GM19455 (cell line): Measurements from ENCODE around the gene KAT2A.

Source experiments
- ATAC-seq: cut with Tn5 transposase; IDR thresholded peaks from one replicate; pipeline ENCODE4 v1.9.1; 2021; ENCODE audit not compliant: unreplicated experiment

The KAT2A gene

DNA sequence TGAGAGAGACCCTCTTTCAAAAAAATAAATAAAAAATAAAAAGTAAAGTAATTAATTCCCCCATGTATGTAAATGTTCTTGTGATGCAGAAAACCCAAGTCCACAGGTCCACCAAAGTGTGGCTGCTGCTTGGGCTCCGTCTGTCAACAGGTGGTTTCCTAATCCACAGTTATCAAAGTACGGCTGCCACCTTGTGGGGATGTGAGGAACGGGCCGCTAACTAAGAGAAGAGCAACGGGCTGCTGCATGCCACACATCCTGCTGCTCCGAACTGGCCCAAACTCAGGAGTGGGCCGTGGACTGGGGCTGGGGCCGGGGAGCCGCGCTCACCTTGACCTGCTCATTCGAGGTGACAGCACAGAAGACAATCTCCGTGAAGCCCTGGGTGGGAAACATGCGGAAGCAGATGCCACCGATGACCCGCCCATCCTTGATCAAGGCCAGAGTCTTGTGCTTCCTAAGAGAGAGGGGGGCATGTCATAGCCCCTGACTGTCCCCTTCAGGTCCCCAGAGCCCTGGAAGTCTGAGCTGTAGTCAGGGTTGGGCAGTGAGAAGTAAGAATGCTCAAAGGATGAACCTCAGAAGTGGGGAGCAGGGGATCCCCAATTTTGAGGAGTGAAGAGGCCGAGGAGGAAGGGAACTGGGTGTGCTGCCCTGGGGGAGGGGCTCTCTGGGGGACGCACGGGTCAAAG is 4.3 kb downstream of the KAT2A start:
- no peak for ATAC-seq

DNA sequence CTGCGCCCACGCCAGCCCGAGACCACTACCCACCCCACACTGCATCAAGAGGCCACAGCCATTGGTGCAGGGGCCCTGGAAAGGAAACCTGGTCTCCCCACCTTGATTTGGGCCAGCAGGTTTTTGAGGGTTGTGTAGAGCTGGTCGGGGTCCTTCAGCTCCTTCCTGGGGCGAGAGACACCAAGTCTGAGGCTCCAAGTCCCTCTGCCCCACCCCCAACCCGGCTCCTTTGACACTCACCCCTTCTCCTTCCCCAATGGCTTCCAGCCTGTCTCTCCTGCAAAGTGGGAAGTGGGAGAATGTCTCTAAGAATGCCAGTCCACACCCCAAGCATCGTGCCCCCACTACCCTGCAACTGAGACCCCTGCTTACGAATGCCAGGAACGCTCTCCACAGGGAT is 7.0 kb downstream of the KAT2A start:
- no peak for ATAC-seq

DNA sequence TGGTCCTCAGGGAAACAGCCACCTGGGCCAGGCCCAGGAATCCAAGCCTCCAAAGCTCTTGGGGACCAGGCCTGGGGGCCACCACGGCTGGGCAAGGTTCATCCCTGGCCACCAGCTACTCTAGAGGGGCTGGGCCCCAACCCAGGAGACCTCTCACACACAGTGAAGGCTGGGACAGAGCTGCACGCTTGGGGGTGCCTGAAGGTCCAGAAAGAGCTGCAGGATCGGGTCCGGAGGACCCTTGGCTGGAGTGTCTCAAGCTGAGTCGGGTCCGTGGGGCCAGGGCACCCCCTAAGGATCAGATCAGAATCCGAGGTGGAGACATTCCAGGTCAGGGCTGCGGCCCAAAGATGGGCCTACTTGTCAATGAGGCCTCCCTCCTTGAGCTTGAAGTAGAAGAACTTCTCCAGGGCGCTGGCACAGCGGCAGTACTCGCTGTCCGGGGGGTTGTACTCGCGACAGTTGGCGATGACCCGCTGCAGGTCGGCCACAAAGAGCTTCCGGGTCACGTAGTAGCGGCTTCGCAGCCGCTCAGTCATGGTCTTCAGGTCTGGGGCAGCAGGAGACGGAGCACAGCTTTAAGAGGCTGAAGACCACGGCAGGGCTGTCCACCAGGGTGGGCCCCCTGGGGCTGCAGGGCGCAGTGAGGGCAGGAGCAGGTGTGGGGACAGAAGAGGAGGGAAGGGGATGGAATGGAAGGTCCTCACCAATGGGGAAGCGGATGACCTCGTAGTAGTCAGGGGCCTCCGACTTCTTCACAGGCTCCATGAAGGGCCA is 7.7 kb downstream of the KAT2A start:
- ATAC-seq = no peak

DNA sequence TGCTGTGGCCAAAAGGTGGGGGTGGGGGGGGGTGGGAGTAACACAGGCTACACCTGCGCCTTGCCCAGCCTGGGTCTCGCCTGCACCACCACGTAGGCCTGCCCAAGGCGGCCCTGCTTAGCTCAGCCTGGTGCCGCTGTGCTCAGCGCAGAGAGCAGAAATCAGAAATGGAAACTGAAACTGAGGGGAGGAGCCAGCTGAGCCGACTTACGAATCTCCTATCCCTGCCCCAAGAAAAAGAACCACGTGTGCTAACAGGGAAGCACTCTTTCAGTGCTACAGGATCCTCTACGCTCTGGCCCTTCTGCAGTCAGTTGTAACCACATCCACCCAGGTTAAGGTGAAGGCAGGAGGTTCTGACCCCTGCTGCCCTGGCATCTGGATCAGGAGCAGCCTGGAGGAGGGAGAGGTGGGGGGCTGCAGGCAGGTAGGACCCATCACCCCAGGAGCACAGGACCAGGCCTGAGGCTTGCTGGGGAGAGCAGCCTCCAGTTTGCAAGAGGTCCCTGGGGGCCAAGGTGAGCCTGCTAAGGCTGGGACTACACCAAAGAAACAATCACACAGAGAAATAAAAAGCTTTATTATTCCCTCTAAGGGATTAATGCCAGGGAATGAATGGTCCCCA is 8.5 kb downstream of the KAT2A start, which contains the start of gene DHX58:
Gene DHX58, minus strand, starts transcription at position 163 of the 625 bp plus-strand sequence. CDS start 822 bp downstream, outside the sequence.
- peak; percentile 67 for ATAC-seq

DNA sequence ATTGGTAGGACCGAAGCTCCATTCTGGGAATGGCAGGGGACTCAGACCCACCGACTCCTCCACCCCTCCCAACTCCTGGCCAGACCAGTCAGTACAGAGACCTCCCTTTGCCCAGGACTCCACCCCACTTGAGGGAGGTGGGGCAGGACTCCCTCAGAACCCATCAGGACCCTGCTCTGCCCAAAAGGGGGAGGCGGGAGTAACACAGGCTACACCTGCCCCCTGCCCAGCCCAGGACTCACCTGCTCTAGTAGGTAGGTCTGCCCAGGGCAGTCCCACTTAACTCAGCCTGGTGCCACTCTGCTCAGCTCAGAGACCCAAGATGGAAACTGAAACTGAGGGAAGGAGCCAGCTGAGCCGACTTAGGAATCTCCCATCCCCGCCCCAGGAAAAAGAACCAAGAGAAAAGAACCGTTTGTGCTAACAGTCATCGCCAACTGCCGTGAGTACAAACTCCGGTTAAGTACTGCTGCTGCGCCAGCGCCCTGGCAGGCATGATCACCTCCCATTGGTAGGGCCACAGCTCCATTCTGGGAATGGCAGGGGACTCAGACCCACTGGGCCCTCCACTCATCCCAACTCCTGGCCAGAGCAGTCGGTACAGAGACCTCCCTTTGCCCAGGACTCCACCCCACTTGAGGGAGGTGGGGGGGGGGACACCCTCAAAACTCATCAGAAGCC is 9.2 kb downstream of the KAT2A start:
- ATAC-seq = peak; percentile 8

DNA sequence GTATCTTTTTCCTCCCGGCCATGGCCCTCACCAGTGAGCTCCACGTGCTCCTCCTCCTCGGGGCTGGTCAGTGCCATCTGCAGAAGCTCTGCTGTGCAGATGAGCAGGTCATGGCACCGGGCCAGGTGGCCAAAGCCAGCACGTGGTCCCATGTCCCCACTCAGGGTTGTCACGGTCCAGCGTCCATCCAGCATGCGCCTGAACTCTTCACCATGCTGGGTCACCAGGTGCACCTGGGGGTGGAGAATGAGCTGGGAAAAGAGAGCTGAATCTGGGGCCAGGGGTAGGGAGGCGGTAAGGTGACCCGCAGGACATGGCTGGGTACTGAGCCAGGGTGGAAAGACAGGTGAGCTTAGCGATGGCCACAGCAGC is 9.9 kb downstream of the KAT2A start:
- ATAC-seq = no peak

DNA sequence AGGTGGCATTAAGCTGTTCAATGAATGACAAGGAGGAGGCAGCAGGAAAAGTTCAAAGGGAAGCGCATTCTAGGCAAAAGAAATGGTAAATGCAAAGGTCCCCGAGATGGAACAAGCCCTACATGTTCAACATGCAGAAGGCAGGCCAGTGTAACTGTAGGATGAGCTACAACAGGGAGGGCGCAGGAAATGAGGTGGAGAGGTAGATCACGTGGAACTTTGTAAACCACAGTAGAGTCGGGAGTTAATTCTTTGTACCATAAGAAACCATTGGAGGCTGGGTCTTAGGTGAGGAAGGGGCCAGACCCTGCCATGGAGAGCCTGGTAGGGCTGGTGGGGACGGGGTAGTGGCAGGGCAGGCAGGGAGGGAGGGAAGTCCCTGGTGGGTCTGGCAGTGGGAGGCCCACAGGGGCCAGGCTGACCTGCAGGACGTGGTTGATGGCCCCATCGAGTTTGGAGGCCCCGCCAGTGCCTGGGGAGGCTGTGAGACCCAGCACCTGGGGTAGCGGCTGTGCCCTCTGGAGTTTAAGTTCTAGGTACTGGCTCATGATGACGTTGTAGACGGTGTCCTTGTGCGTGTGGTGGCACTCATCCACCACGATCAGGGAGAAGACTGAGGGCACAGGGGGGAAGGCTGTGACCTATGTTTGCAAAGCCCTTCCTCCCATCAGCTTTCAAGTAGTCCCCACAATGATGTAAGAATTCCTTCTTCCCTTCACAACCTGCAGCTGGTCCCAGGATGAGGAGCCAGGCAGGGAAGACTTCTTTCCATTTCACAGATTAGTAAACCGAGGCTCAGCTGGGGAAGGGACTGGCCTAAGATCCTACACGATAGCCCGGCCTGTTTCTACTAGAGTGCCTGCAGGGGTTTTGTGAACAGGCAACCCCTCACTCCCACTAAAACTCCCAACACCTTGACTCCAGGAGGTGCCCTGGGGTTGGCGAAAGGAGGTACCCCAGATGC is 10.6 kb downstream of the KAT2A start:
- no peak for ATAC-seq

DNA sequence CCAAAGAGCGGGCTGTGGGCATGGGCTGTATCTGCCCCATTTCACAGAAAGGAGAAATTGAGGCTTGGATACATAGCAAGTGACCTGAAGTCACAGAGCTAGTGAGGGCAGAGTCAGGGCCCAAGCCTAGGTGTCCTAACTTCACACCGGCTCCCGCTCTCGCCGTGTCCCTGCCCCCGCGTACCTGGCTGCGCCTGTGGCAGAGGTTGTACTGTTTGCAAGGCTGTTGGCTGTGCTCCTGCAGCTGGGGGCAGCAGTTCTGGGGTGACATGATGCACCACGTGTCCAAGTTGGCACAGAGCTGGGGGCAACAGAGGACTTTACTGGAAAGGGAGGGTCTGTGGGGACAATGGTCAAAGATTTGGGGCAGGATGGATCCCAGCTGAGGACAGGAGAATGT is 12.1 kb downstream of the KAT2A start:
- no peak for ATAC-seq

DNA sequence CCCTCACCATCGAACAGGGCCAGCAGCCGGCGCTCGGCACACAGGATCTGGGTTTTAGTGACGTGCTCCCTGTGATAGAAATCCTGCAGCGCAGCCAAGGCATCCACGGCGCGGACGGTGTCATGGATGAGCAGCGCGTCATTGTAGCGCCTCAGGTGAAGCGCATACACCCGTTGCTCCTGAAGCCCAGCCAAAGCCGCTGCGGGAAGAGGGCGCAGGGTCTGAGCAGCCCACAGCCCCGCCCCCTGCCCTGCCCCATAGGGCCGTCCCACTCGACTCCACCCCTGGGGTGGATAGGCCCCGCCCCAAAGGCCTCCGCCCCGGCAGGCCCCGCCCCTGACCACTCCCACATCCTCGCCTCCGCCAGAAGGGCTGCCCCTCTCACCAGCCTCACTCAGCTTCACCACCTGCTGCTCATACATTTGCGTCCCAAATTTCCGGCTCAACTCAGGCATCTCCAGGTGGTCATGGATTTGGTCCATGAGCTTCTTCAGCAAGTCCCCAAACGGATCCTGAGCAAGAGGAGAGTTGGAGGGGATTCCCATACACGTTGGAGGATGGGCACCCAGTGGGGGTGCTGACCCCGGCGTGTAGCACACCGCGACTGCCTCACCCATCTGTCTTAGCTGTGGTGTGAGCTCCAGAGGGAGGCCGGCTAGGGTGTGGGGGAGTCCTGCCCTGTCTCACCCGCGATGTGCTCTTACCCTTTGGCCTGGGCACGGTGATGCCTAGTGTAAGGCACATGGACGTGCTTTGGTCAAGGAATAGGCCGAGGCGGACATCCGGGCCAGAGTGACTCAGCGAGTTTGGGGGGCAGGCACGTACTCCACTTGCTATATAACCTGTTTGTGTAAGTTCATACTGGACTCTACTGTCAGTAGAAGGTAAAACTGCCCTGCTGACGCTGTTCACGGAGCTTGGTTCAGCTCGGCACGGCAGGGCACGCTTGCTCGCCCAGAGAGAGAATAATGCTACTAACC is 13.3 kb downstream of the KAT2A start:
- no peak for ATAC-seq

DNA sequence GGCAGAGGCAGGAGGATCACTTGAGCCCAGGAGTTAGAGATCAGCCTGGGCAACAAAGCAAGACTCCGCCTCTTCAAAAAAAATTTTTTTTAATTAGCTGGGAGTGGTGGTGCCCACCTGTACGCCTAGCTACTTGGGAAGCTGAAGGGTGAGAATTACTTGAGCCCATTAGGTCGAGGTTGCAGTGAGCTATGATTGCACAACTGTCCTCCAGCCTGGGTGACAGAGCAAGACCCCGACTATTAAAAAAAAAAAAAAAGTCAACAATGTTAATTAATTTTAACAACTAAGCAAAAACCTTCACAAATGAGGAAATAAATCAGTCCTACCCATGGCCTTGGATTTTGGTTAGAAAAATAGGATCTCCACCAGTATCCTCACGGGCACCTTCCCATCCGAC is 14.0 kb downstream of the KAT2A start:
- no peak for ATAC-seq

DNA sequence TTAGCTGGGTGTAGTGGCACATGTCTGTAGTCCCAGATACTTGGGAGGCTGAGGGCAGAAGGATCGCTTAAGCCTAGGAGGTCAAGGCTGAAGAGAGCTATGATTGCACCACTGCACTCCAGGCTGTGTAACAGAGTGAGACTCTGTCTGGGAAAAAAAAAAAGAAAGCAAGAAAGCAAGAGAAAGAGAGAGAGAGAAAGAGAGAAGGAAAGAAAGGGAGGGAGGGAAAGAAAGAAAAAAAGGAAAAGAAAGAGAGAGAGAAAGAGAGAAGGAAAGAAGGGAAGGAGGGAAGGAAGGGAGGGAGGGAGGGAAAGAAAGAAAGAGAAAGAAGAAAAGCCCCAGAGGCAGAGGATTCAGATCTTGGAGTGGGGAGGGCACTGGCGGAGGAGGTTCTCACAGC is 15.2 kb downstream of the KAT2A start:
- no peak for ATAC-seq

DNA sequence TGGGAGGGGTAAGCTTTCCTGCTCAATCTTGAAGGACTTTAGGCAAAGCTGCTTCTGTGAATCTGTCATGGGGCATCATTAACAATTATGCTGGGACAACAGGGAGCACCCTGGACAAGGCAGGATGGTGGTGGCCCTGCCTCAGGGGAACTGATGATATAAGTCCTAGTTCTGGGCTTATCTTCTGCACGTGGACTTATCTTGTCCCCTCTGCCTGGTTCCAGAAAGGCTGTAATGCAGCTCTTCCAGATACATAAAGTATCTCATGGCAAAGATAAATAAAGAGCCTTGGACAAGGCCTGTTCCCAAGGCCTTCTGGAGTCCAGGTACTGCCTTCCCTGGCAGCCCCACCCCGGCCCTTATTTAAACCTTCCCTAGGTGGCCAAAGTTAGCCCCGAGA is 16.9 kb downstream of the KAT2A start:
- ATAC-seq = no peak

DNA sequence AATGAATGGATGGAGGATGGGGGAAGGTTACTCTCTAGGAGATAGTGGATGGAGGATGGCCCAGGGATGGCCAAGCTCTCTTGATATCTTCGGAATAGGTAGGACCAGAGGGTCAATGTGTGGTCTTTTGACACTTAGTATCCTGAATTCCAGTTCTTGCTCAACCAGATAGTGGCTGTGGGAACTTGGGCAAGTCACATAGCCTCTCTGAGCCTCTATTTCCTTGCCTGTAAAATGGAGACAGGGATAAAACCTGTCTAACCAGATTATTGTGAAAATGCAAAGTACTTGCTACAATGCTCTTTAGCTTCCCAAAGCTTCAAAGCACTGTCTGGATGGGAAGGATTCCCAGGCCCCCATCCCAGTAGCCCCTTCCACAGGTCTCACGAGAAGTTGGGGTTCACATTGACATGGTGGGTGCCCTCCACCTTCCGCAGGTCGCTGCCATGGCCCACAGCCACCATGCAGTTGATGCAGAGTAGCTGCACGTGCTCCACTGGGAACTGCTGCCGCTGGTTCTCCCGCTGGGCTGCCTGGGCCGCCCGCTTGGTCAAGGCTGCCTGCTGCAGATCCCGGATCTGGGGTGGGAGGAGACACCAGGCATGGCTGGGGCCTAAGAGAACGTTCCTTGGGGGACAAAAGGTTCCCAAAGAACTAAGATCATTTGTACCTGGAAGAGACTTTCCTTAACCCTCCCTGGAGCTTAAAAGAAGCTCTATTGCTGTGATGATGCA is 17.8 kb downstream of the KAT2A start:
- ATAC-seq = no peak

DNA sequence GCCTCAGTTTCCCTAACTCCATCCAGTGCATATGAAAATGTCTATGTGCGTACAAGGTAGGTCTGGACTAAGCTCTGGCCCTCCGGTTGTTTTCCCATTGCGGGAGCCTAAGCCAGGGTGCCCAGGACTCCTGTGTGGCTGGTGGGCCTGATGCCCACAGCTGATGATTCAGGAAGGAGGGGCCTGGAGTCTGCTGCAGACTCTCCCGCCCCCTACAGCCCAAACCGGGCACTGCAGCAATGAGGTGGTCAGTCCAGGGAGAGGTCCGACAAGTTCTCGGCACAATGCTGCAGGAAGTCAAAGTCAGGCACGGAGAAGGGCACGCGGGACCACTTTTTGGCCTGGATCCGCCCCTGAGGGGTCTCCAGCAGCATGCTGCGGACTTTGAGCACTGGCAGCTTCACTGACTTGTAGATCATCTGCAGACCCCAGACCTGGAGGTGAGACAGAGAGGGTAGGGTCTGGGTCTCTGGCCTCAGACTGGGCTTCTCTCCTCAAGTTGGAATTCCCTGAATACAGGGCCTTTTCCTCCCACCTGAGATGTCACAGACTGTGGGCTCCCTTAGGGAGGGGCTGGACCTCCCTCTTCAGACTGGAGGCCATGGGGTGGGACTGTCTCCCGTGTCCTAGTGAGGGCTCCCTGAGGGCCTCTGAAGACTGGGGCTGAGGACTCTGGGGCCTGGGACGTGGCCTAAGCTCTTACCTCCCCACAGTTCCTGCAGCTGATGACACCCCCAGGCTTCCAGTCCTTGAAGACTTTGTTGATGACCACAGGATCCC is 19.5 kb downstream of the KAT2A start:
- no peak for ATAC-seq

DNA sequence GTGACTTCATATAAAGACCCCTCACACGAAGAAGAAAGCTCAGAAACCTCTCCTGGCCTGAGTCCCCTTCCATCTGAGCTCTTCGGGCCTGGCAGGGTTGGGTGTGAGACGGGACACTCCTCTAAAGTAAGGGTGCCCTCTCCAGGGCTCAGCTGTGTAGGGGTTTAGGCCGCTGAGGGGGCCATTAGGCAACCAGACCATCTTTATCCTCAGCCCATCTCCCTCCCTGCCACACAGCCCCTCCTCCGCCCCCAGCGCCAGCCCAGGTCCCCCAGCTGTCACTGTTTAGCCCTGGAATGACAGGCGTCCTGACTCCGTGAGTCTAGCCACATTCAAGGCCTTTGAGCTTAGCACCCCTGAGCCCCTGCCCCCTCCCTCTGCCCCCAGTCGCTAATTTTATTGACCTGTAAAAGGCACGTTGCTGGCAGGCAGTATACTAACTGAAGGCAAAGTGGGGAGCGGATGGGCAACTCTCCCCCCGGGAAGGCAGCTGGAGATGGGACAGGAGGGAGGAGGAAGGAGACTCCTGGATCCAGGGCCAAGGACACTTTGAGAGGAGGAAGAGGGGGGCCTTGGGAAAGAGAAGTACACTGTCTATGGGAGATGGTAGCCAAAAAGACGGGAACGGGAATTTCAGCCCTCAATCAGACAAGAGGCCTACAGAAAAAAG is 22.3 kb downstream of the KAT2A start:
- no peak for ATAC-seq

DNA sequence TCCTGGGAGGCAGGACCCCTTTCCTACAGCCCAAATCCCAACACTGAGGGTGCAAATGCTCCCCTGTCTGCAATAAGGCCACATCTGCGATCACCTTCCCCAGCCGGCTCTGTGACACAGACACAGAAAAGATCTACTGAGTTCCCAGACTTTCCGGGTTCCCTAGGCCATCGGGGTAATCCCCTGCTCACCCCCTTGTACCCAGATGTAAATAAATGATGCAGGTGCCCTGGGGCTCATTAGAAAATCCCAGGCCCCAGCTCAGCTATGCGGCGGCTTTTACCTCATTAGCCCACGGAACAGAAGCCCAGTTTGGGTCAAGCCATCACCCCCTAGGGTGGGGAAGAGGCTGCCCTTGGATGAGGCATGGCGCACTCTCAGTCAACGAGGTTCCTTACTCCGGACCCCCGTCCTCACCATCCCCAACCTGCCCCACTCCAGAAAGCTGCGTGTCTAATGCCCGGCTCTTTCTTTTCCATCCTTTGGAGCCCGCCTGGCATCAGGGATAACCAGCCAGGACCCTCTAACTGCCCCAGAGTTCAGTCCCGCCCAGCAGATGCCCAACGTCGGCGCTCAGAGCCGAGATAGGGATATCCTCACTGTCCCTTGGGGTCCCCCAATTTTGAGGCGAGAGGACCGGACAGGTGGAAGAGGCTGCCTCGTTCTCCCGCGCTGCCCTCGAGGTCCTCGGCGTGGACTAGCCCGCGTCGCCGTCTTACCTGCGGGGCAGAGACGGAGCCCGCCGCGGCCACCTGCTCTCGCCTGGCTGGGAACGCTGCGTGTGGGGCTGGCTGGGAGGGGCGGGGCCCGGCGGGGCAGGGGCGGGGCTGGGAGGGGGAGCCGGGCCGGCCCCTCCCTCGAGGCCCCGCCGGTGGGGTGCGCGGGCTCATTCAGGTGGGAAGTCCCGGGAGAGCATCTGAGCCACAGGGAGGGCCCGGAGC is 23.2 kb downstream of the KAT2A start, which contains the start of gene ZNF385C:
Gene ZNF385C, minus strand, starts transcription at position 783 of the 941 bp plus-strand sequence. CDS start 35,417 bp downstream, outside the sequence.
- no peak for ATAC-seq
